ENCODE data around the gene CDKAL1. TPM values are rescaled to one million over a fixed set of nuclear protein-coding genes. Genes with fewer than 3 reads are reported as not detected.

CDKAL1 gene
- total and polyA plus RNA-seq, 4 donors, result 3.0 to 21.7 (median 9.4) TPM

- no peak overlapping the region for H3K4me3 ChIP-seq (ENCODE audit: low read length in 2 of 2)
- DNase-seq (no peak), ATAC-seq (ENCODE audit: low FRiP score) (no peak)
- intact Hi-C loops (cut with DNase I), result no loop called here
- H3K36me3 ChIP-seq (ENCODE audit: control insufficient read depth in 1 of 2, insufficient read depth in 2 of 2, low read length in 1 of 2), result no peaks in the 10 kb centered on the region
- H3K27me3 ChIP-seq (ENCODE audit: control insufficient read depth in 1 of 2, insufficient read depth in 2 of 2, low read length in 1 of 2), result no peaks in the 10 kb centered on the region
- H3K4me1 ChIP-seq (ENCODE audit: control insufficient read depth in 1 of 2, insufficient read depth in 2 of 2, low read length in 2 of 2), result no peaks in the 10 kb centered on the region
- no peak overlapping the region for H3K27ac ChIP-seq (ENCODE audit: low read depth in 1 of 2, low read length in 2 of 2)
- H3K9me3 ChIP-seq (ENCODE audit: control insufficient read depth, low read length), result no peaks in the 10 kb centered on the region
- WGBS, 2 donors, result 89% methylated on average over 2 of the region's 2 CpGs
These were observed 485.4 kb downstream of the CDKAL1 start for GRCh38 chr6:21019614-21020013.

DNA sequence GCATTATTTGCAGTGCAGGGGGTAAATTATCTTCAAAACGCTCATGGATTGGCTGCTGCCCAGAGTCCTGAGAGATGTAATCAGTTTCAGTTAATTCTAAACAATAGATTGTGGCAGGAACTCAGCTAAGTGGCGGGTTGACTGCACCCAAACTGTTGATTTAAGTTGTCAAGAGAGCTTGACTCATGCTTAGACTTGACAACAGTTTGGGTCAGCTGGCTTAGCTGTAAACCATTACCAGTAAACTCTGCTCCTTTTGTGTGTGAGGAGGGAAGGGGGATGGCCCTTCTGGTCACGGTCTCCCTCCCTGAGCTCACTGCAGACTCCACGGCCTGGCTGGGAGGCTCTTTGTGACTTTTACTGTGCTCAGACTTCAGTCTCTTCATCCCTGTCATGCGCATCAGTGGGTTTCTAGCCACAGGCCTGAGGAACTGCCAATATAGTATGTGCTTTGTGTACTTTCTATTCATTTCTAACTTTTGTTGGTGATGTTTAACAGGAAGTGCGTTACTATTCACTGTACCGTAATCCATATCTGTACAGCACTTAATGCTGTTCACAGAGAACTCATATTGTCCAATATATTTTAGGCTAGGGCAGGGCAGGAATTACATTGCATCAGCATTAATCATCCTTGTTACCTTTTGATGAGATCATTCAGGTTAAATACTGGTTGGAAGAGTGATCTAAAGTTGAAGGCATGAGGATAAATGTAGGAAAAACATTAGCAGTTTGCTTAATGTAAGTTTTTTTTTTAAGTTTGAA, 488.3 kb downstream of the CDKAL1 start:
- Histone ChIP-seq H3K36me3 (ENCODE audit: control insufficient read depth in 1 of 2, insufficient read depth in 2 of 2, low read length in 1 of 2) (peaks cover 0 to under 1% of the 10 kb centered on the region in 2 donors), H3K9me3 (ENCODE audit: control insufficient read depth, low read length) (no peaks in the 10 kb centered on the region), H3K27me3 (ENCODE audit: control insufficient read depth in 1 of 2, insufficient read depth in 2 of 2, low read length in 1 of 2) (no peaks in the 10 kb centered on the region), H3K27ac (ENCODE audit: low read depth in 1 of 2, low read length in 2 of 2) (no peak overlapping the region), H3K4me3 (ENCODE audit: low read length in 2 of 2) (no peak overlapping the region), H3K4me1 (ENCODE audit: control insufficient read depth in 1 of 2, insufficient read depth in 2 of 2, low read length in 2 of 2) (no peaks in the 10 kb centered on the region)
- no peak for ATAC-seq (ENCODE audit: low FRiP score)
- WGBS, 2 donors, result 73 to 79% methylated on average over 7 of the region's 7 CpGs
- no peak for DNase-seq
- intact Hi-C loops (cut with DNase I), result no loop called here

GRCh38 chr6:21023210-21023609, 489.0 kb downstream of the CDKAL1 start:
- intact Hi-C loops (cut with DNase I), result no loop called here
- ATAC-seq (ENCODE audit: low FRiP score), result no peak
- Histone ChIP-seq H3K4me3 (ENCODE audit: low read length in 2 of 2) (no peak overlapping the region), H3K9me3 (ENCODE audit: control insufficient read depth, low read length) (no peaks in the 10 kb centered on the region), H3K27me3 (ENCODE audit: control insufficient read depth in 1 of 2, insufficient read depth in 2 of 2, low read length in 1 of 2) (no peaks in the 10 kb centered on the region), H3K4me1 (ENCODE audit: control insufficient read depth in 1 of 2, insufficient read depth in 2 of 2, low read length in 2 of 2) (no peaks in the 10 kb centered on the region), H3K27ac (ENCODE audit: low read depth in 1 of 2, low read length in 2 of 2) (no peak overlapping the region), H3K36me3 (ENCODE audit: control insufficient read depth in 1 of 2, insufficient read depth in 2 of 2, low read length in 1 of 2) (peaks cover 0 to 3% of the 10 kb centered on the region in 2 donors)
- 97 to 98% methylated on average over 3 of the region's 3 CpGs for WGBS, 2 donors
- no peak for DNase-seq

DNA sequence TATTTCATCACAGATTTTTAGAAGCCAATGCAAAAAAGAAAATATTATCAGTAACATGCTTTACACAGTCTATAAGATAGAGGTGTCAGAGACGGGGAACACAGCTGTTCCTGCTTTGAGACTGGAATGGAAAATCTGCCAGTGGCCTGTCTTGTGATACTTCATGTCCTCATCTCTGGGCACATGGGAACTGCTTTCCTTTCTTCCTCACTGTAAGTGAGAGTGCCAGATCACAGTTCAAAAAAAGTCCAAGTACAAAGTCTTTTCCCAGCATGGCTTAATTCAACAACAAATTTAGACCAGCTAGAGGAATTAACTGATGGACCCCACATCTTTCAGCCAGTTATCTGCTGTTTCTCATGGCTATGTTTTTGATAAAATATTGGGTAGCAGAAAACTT, 490.4 kb downstream of the CDKAL1 start:
- intact Hi-C loops (cut with DNase I), result no loop called here
- Histone ChIP-seq H3K36me3 (ENCODE audit: control insufficient read depth in 1 of 2, insufficient read depth in 2 of 2, low read length in 1 of 2) (peaks cover 0 to 3% of the 10 kb centered on the region in 2 donors), H3K4me1 (ENCODE audit: control insufficient read depth in 1 of 2, insufficient read depth in 2 of 2, low read length in 2 of 2) (no peaks in the 10 kb centered on the region), H3K9me3 (ENCODE audit: control insufficient read depth, low read length) (peaks cover 1% of the 10 kb centered on the region), H3K4me3 (ENCODE audit: low read length in 2 of 2) (no peak overlapping the region), H3K27ac (ENCODE audit: low read depth in 1 of 2, low read length in 2 of 2) (no peak overlapping the region), H3K27me3 (ENCODE audit: control insufficient read depth in 1 of 2, insufficient read depth in 2 of 2, low read length in 1 of 2) (no peaks in the 10 kb centered on the region)
- 28 to 47% methylated on average over 1 of the region's 1 CpG for WGBS, 2 donors
- no peak for ATAC-seq (ENCODE audit: low FRiP score)
- DNase-seq, result no peak

DNA sequence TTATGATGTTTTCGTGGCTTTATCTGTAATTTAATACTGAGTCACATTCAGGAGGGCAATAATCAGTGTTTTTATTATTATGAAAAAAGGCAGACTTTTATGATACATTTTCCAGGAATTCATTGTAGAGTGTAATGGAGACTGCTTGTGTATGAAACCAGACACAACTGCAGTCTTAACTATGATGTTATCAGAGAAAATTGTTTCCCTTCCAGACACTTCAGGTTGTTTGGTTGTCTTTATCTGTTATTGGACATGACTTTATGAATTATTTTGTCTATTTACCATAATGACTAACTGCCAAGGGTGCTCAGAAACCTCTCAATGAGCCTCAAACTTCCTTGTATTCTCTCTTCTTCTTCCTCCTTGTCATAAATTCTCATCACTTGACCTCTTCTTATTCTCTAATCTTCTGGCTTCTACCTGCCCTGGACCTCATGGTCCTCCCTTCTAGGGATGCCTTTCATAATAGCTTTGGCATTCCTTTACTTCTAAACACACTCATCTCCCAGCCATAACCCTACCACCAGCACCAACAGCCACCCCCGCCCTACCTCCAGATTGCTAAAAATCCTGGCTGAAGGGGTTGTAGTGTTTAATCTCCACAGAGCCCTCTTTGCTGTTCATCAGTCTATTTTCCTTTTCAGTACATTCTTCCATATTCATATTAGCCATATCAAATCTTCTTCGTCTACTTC, 492.5 kb downstream of the CDKAL1 start:
- DNase-seq (no peak), ATAC-seq (ENCODE audit: low FRiP score) (no peak)
- H3K27me3 ChIP-seq (ENCODE audit: control insufficient read depth in 1 of 2, insufficient read depth in 2 of 2, low read length in 1 of 2), result no peaks in the 10 kb centered on the region
- H3K4me1 ChIP-seq (ENCODE audit: control insufficient read depth in 1 of 2, insufficient read depth in 2 of 2, low read length in 2 of 2), result no peaks in the 10 kb centered on the region
- H3K4me3 ChIP-seq (ENCODE audit: low read length in 2 of 2), result no peak overlapping the region
- H3K36me3 ChIP-seq (ENCODE audit: control insufficient read depth in 1 of 2, insufficient read depth in 2 of 2, low read length in 1 of 2), result peaks cover 0 to 3% of the 10 kb centered on the region in 2 donors
- H3K9me3 ChIP-seq (ENCODE audit: control insufficient read depth, low read length), result peaks cover 1% of the 10 kb centered on the region
- intact Hi-C loops (cut with DNase I), result no loop called here
- H3K27ac ChIP-seq (ENCODE audit: low read depth in 1 of 2, low read length in 2 of 2), result no peak overlapping the region
- 72 to 75% methylated on average over 3 of the region's 3 CpGs for WGBS, 2 donors

GRCh38 chr6:21027507-21027906, 493.2 kb downstream of the CDKAL1 start:
- intact Hi-C loops (cut with DNase I), result no loop called here
- 93 to 98% methylated on average over 2 of the region's 2 CpGs for WGBS, 2 donors
- Histone ChIP-seq H3K27ac (ENCODE audit: low read depth in 1 of 2, low read length in 2 of 2) (no peak overlapping the region), H3K27me3 (ENCODE audit: control insufficient read depth in 1 of 2, insufficient read depth in 2 of 2, low read length in 1 of 2) (no peaks in the 10 kb centered on the region), H3K9me3 (ENCODE audit: control insufficient read depth, low read length) (peaks cover 1% of the 10 kb centered on the region), H3K4me3 (ENCODE audit: low read length in 2 of 2) (no peak overlapping the region), H3K36me3 (ENCODE audit: control insufficient read depth in 1 of 2, insufficient read depth in 2 of 2, low read length in 1 of 2) (peaks cover 0 to 3% of the 10 kb centered on the region in 2 donors), H3K4me1 (ENCODE audit: control insufficient read depth in 1 of 2, insufficient read depth in 2 of 2, low read length in 2 of 2) (no peaks in the 10 kb centered on the region)
- DNase-seq, result no peak
- no peak for ATAC-seq (ENCODE audit: low FRiP score)

- 98% methylated on average over 5 of the region's 5 CpGs for WGBS, 2 donors
- peaks cover 0 to 3% of the 10 kb centered on the region in 2 donors for H3K4me1 ChIP-seq (ENCODE audit: control insufficient read depth in 1 of 2, insufficient read depth in 2 of 2, low read length in 2 of 2)
- DNase-seq, result no peak
- peaks cover 0 to 3% of the 10 kb centered on the region in 2 donors for H3K36me3 ChIP-seq (ENCODE audit: control insufficient read depth in 1 of 2, insufficient read depth in 2 of 2, low read length in 1 of 2)
- H3K4me3 ChIP-seq (ENCODE audit: low read length in 2 of 2), result no peak overlapping the region
- ATAC-seq (ENCODE audit: low FRiP score), result no peak
- H3K9me3 ChIP-seq (ENCODE audit: control insufficient read depth, low read length), result peaks cover 1% of the 10 kb centered on the region
- H3K27me3 ChIP-seq (ENCODE audit: control insufficient read depth in 1 of 2, insufficient read depth in 2 of 2, low read length in 1 of 2), result no peaks in the 10 kb centered on the region
- intact Hi-C loops (cut with DNase I), result loop anchor here in 1 of 2 donors (5.0 kb wide), 1 partner anchor 556 kb away; no protein-coding TSS in a partner anchor
- no peak overlapping the region for H3K27ac ChIP-seq (ENCODE audit: low read depth in 1 of 2, low read length in 2 of 2)
These were observed 496.9 kb downstream of the CDKAL1 start for GRCh38 chr6:21031182-21031581.

- H3K4me3 ChIP-seq (ENCODE audit: low read length in 2 of 2), result no peak overlapping the region
- no peak overlapping the region for H3K27ac ChIP-seq (ENCODE audit: low read depth in 1 of 2, low read length in 2 of 2)
- H3K9me3 ChIP-seq (ENCODE audit: control insufficient read depth, low read length), result peaks cover 1% of the 10 kb centered on the region
- H3K36me3 ChIP-seq (ENCODE audit: control insufficient read depth in 1 of 2, insufficient read depth in 2 of 2, low read length in 1 of 2), result no peaks in the 10 kb centered on the region
- peak; percentile 31 for ATAC-seq (ENCODE audit: low FRiP score)
- H3K4me1 ChIP-seq (ENCODE audit: control insufficient read depth in 1 of 2, insufficient read depth in 2 of 2, low read length in 2 of 2), result peaks cover 0 to 3% of the 10 kb centered on the region in 2 donors
- DNase-seq, result no peak
- intact Hi-C loops (cut with DNase I), result loop anchor here in 1 of 2 donors (5.0 kb wide), 1 partner anchor 554 kb away; no protein-coding TSS in a partner anchor
- 43 to 49% methylated on average over 1 of the region's 1 CpG for WGBS, 2 donors
- H3K27me3 ChIP-seq (ENCODE audit: control insufficient read depth in 1 of 2, insufficient read depth in 2 of 2, low read length in 1 of 2), result no peaks in the 10 kb centered on the region
These were observed 498.8 kb downstream of the CDKAL1 start for GRCh38 chr6:21033084-21033483.
